Measurements from ENCODE around the gene UBASH3A.

GRCh38 chr21:42363312-42363711 is 40.4 kb upstream of the UBASH3A start:
- TF ChIP-seq CTCF (IDR thresholded peaks at IDR 0.05) (no peak), POLR2A (IDR thresholded peaks at IDR 0.05) (no peak)
